Skin of body (tissue), 2 donors: ENCODE measurements around the gene FBLN1. TPM values are rescaled to one million over a fixed set of nuclear protein-coding genes. Genes with fewer than 3 reads are reported as not detected.
"Not testable (repeated sequence)": the region's sequence is repeated elsewhere in the genome, so short reads cannot be mapped to it uniquely, and the experiment has no call there.

Experiments used
- DNase-seq: peaks from one replicate; lab custom pipeline; 2025; lab: John Stamatoyannopoulos, UW
- total RNA-seq: library from RNA; depleted of rRNA; stranded (reverse); fragments of >200 nt; gene quantifications from one replicate; pipeline ENCODE4 v1.2.3, GENCODE V29; 2014

Gene FBLN1
- total RNA-seq, 1 donor from 2014 or later = 117 TPM

DNA sequence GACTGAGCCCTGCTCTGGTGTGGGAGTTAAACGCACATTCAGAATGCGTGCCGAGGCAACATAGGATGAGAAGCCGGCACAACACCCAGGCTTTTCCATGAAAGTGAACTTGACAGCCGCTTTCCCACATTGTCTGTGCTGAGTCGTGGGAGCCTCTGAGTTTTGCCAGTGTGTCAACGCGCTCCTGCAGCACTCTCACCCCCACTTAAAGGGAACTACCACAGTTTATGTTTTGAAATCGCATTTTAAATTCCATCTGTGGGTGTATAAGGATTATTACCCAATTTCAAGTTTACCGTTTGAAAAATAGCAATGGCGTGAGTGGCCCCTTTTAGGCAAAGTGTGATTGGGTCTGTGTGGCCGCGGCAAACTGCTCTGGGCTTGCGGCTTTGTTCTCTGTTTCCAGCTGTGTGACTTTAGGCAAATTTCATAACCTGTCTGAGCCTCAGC lies 81.5 kb downstream of the FBLN1 start:
- no peak for DNase-seq

DNA sequence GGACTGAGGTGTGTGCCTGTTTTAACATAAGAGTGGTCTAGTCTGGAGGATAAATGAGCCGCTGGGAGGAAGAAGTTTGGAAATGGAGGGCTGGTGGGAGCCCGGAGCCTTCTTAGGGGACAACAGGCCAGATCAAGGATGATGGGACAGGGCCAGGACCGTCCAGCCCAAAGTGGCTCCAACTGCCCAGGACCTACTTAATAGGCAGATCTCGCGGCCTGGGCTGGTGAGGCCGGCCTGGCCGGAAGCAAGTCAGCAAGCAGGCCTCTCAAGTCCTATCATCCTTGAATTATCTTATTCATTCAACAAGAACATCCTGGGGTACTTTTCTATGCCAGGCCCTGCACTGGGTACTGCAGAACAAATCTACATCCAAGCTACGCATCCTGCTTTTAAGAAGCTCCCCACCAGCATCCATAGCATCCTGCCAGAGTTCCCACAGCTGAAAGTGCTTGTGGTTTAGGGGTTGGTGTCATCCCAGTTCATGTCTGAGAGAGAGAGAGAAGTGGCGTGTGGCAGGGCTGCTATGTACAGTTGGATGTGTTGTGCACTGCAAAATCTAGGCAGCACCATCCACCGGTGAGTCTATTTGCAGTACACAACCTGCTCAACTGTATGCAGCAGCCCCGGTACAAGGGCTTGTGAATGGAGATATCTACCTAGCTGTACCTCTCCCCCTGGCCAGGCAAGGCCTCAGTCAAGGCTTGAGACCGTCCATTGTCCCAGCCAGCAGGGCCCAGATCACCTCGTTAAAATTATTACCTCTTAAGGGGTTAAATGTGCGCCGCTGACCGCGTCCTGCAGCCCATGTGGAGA lies 82.1 kb downstream of the FBLN1 start:
- DNase-seq = no peak

DNA sequence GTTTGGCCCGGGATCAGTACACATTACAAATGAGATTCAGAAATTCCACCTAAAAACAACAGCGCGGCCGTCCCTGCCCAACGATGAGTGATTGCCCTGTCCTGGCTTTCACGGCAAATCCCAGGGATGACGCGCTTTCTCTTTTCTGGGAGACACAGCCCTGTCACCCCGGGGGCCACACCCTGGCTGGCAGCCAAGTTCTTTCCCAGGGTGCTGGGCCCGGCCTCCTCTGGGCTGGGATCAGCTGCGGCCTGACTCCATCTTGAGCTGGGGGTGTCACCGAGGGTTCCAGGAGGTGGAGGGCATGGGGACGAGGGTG lies 82.7 kb downstream of the FBLN1 start:
- DNase-seq = no peak

GRCh38 chr22:45585946-45586540 lies 83.4 kb downstream of the FBLN1 start:
- no peak for DNase-seq

- no peak for DNase-seq
Measured at GRCh38 chr22:45586651-45587405, 84.1 kb downstream of the FBLN1 start.

- no peak for DNase-seq
Measured at GRCh38 chr22:45587638-45588505, 85.2 kb downstream of the FBLN1 start.

DNA sequence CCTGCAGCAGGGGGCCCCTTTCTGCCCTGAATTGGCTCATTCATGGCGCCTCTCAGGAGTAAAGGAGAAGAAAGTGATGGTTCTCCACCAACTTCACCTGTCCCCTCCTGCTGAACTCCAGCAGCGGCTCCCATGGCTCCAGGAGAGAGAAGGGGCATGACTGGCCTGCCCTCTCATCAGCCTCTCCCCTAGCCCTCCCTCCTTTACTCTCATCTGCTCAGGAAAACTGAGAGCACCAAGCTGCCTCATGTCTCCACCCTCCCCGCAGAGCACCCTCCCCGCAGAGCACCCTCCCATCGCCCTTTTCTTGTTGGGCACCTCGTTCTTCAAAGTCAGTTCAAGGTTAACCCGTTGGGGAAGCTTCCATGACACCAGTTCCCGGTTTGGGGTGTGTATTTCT lies 86.9 kb downstream of the FBLN1 start:
- no peak for DNase-seq

DNA sequence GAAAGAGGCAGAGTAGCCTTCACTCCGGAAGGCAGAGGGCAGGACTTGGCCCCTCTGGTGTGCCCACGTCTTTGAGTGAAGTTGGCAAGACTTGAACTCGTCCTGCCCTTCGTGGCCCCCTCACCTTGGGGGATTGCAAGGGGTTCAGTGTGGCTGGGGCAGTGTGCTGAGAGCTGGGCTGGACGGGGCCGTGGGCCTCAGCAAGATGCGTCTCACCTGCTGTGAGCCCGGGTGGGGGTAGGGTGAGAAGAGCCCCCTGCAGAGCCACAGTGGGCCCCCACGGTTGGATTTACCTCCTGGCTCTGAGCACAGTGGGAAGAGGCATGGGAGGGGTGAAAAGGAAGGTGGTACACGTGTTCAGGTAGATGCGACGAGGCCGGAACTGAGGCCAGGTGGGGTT lies 87.6 kb downstream of the FBLN1 start:
- no peak for DNase-seq

- DNase-seq = not testable (repeated sequence)
Measured at GRCh38 chr22:45591633-45592213, 89.0 kb downstream of the FBLN1 start.

- DNase-seq = no peak
Measured at GRCh38 chr22:45594123-45594941, 91.6 kb downstream of the FBLN1 start.

DNA sequence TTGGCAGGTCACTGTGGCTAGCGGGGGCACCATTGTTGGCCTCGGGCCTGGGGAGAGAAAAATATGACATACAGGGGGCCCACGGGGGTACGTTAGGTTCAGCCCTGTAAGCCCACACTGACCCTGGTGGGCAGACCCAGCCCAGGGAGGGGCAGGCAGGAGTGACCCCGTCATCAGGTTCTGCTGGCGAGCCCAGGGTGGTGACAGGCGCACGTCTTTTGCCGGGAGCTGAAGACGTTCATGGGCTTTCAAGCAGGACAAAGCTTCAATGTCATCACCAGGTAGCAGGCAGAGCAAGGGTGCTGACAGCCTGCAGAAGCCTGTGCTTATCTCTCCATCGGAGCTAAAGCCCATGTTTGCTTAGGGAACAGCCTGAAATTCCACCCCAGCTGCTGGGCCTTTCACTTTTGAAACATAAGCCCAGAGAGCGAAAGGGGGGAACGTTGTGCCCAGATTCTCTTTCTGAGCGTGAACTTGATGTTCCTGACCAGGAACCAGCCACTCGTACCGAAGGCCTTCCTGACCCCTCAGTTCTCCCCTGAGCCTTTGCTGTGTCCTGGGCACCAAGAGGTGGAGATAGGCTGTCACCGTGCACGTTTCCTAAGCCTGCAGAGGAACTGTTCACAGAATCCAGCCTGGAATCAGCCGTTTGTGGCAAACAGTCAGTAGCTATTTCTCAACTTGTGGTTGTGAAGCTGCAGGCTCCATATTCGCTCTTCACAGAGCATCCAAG lies 94.9 kb downstream of the FBLN1 start:
- no peak for DNase-seq

DNA sequence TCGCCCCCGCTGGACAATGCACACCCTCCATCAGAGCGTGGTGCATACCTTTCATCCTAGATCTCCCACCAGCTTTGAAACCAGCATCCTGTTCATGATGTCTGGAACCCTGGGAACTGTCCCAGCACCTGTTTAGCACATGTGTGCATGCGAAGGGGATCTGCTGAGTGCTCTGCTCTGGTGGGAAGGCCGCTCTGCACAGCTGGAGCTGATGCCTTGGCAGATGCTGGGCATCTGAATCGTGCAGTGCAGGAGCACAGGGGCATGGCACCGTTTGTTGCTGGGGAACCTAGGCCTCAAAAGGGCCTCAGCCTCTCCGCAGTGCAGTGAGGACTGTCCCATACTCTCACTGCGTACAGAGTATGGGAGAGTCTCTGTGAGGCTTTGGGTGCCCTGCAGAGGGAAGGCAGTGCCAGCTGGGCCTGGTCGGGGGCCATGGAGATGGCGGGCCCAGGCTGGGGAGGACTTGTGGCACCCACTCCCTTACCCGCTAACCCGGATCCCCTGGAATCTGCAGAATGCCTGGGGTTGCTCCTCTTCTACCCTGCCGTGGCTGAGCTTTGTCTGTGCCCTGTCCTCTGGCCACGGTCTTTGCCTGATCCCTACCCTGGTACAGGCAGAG lies 96.0 kb downstream of the FBLN1 start:
- DNase-seq = no peak

- DNase-seq = no peak
Measured at GRCh38 chr22:45599836-45600577, 97.3 kb downstream of the FBLN1 start.

DNA sequence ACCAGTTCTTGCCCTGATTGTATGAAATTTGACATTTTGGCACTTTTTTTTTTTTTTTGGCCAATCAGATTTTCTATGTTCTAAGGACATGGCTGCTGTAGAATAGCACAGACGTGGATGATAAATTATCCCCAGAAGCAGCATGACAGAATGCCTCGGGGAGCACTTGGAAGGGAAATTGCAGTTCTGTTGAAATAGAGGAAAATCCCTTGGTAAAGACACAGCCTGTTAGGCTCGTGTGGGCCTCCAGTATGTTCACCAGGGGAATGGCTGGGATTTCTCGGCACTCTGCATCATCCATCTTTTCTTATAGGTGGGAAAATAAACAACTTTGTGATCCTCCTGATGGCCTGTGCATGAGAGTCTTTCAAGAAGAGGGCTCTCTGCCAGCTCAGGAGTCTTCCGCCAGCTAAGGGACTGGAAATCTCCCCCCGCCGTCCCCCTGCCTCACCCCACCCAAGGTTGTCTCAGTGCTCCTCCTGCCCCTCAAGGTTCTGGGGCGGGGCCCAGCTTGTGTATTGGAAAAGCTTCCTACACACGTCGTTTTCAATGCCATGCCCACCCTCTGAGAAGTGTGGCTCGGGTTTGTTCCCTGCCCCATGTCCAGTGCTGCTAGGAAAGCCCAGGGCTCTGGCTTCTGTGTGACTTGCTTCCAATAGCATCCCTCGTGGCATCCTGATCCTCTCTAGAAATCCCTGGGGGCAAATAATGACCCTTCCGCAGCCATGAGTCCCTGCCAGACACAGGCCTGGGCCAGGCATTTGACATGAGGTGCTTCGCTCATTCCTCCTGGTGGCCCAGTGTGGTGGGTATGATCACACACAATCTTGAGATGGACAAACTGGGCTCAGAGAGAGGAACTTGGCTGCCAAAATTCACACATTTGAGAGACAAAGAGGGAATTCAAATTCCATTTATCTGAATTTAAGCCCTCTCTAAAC lies 98.4 kb downstream of the FBLN1 start:
- DNase-seq = peak; percentile 39

- no peak for DNase-seq
Measured at GRCh38 chr22:45602004-45602733, 99.5 kb downstream of the FBLN1 start.

- no peak for DNase-seq
Measured at GRCh38 chr22:45602824-45603595, 100.3 kb downstream of the FBLN1 start.
